PC-3 (cell line): Measurements from ENCODE around the gene CLCN4.

Source experiments
- CTCF ChIP-seq: fragments of 300-600 bp; sonication (generic); conservative IDR thresholded peaks from 2 replicates; pipeline ENCODE4 v1.5.1; 2017; ENCODE audit warnings: antibody characterized with exemption, low read depth, mild to moderate bottlenecking, low read length
- EZH2 ChIP-seq: fragments of 300-600 bp; sonication (generic); IDR thresholded peaks from one replicate; pipeline ENCODE4 v1.6.1; 2017; ENCODE audit warnings: antibody characterized with exemption, mild to moderate bottlenecking, low read length; ENCODE audit not compliant: unreplicated experiment

- TF ChIP-seq CTCF (no peak), EZH2 (no peak)
Measured at GRCh38 chrX:10126044-10126443, 30.7 kb upstream of the CLCN4 start.
